Measurements from ENCODE around the gene RAPH1. TPM values are rescaled to one million over a fixed set of nuclear protein-coding genes. Genes with fewer than 3 reads are reported as not detected.

The RAPH1 gene
- total RNA-seq, 1 donor from 2014 or later = 50.4 TPM

- H3K4me3 ChIP-seq (ENCODE audit: insufficient read depth, low read depth, low read length) = no peak overlapping the region
- no peak overlapping the region for H3K4me2 ChIP-seq (ENCODE audit: low read length)
- no peaks in the 10 kb centered on the region for H3K36me3 ChIP-seq (ENCODE audit: insufficient read depth, low read length)
- DNase-seq (ENCODE audit: low read depth) = no peak
- H3K4me1 Mint-ChIP-seq (ENCODE audit: low read depth, unreplicated experiment) = no peaks in the 10 kb centered on the region
- H3K27ac Mint-ChIP-seq (ENCODE audit: unreplicated experiment) = no peak overlapping the region
- no peaks in the 10 kb centered on the region for H3K9me3 ChIP-seq (ENCODE audit: insufficient read depth, low read depth, low read length)
- H3K36me3 Mint-ChIP-seq (ENCODE audit: low read depth, unreplicated experiment) = no peaks in the 10 kb centered on the region
- H4K20me1 ChIP-seq (ENCODE audit: insufficient read depth, low read length) = peaks cover 43% of the 10 kb centered on the region
- peaks cover 90% of the 10 kb centered on the region for H3K79me2 ChIP-seq (ENCODE audit: insufficient read depth, low read length)
- H3K27me3 ChIP-seq (ENCODE audit: insufficient read depth, low read length) = no peaks in the 10 kb centered on the region
- no peak overlapping the region for H3K27ac ChIP-seq (ENCODE audit: low read depth, low read length)
- no peaks in the 10 kb centered on the region for H3K9me3 Mint-ChIP-seq (ENCODE audit: unreplicated experiment)
- H3K27me3 Mint-ChIP-seq (ENCODE audit: low read depth, unreplicated experiment) = no peaks in the 10 kb centered on the region
- H2AFZ ChIP-seq (ENCODE audit: low read depth, low read length) = no peak overlapping the region
- no peak overlapping the region for H3K4me3 Mint-ChIP-seq (ENCODE audit: unreplicated experiment)
- no peak for TF ChIP-seq CTCF (IDR thresholded peaks at IDR 0.05; ENCODE audit: insufficient read depth, low read depth, low read length)
- TF ChIP-seq EZH2 (IDR thresholded peaks at IDR 0.05; ENCODE audit: insufficient read depth, low read length) = no peak
- no peak overlapping the region for H3K9ac ChIP-seq (ENCODE audit: low read length)
- FAIRE-seq = no peak
- H3K4me1 ChIP-seq (ENCODE audit: insufficient read depth, low read length) = no peaks in the 10 kb centered on the region
Observed at GRCh38 chr2:203361495-203361894, 173.6 kb downstream of the RAPH1 start.

- H3K4me2 ChIP-seq (ENCODE audit: low read length) = no peak overlapping the region
- H3K36me3 ChIP-seq (ENCODE audit: insufficient read depth, low read length) = no peaks in the 10 kb centered on the region
- H3K27me3 ChIP-seq (ENCODE audit: insufficient read depth, low read length) = no peaks in the 10 kb centered on the region
- Mint-ChIP-seq H3K4me3 (ENCODE audit: unreplicated experiment) (no peak overlapping the region), H3K27me3 (ENCODE audit: low read depth, unreplicated experiment) (no peaks in the 10 kb centered on the region), H3K27ac (ENCODE audit: unreplicated experiment) (no peak overlapping the region), H3K9me3 (ENCODE audit: unreplicated experiment) (no peaks in the 10 kb centered on the region), H3K4me1 (ENCODE audit: low read depth, unreplicated experiment) (no peaks in the 10 kb centered on the region), H3K36me3 (ENCODE audit: low read depth, unreplicated experiment) (peaks cover 1% of the 10 kb centered on the region)
- no peaks in the 10 kb centered on the region for H3K9me3 ChIP-seq (ENCODE audit: insufficient read depth, low read depth, low read length)
- H2AFZ ChIP-seq (ENCODE audit: low read depth, low read length) = no peak overlapping the region
- no peak overlapping the region for H3K4me3 ChIP-seq (ENCODE audit: insufficient read depth, low read depth, low read length)
- no peak for DNase-seq (ENCODE audit: low read depth)
- no peak overlapping the region for H3K27ac ChIP-seq (ENCODE audit: low read depth, low read length)
- FAIRE-seq = no peak
- H4K20me1 ChIP-seq (ENCODE audit: insufficient read depth, low read length) = peaks cover 44% of the 10 kb centered on the region
- TF ChIP-seq EZH2 (IDR thresholded peaks at IDR 0.05; ENCODE audit: insufficient read depth, low read length) = no peak
- no peak for TF ChIP-seq CTCF (IDR thresholded peaks at IDR 0.05; ENCODE audit: insufficient read depth, low read depth, low read length)
- no peak overlapping the region for H3K9ac ChIP-seq (ENCODE audit: low read length)
- H3K79me2 ChIP-seq (ENCODE audit: insufficient read depth, low read length) = peaks cover 88% of the 10 kb centered on the region
- no peaks in the 10 kb centered on the region for H3K4me1 ChIP-seq (ENCODE audit: insufficient read depth, low read length)
Observed at GRCh38 chr2:203360833-203361430, 174.2 kb downstream of the RAPH1 start.

- peaks cover 3% of the 10 kb centered on the region for H3K36me3 Mint-ChIP-seq (ENCODE audit: low read depth, unreplicated experiment)
- no peak overlapping the region for H3K27ac Mint-ChIP-seq (ENCODE audit: unreplicated experiment)
- H2AFZ ChIP-seq (ENCODE audit: low read depth, low read length) = no peak overlapping the region
- no peak overlapping the region for H3K27ac ChIP-seq (ENCODE audit: low read depth, low read length)
- no peaks in the 10 kb centered on the region for H3K27me3 ChIP-seq (ENCODE audit: insufficient read depth, low read length)
- peaks cover 46% of the 10 kb centered on the region for H4K20me1 ChIP-seq (ENCODE audit: insufficient read depth, low read length)
- no peak overlapping the region for H3K4me3 ChIP-seq (ENCODE audit: insufficient read depth, low read depth, low read length)
- FAIRE-seq (no peak), DNase-seq (ENCODE audit: low read depth) (no peak)
- H3K4me2 ChIP-seq (ENCODE audit: low read length) = no peak overlapping the region
- H3K4me3 Mint-ChIP-seq (ENCODE audit: unreplicated experiment) = no peak overlapping the region
- no peaks in the 10 kb centered on the region for H3K4me1 ChIP-seq (ENCODE audit: insufficient read depth, low read length)
- TF ChIP-seq CTCF (IDR thresholded peaks at IDR 0.05; ENCODE audit: insufficient read depth, low read depth, low read length) (no peak), EZH2 (IDR thresholded peaks at IDR 0.05; ENCODE audit: insufficient read depth, low read length) (no peak)
- H3K4me1 Mint-ChIP-seq (ENCODE audit: low read depth, unreplicated experiment) = no peaks in the 10 kb centered on the region
- H3K79me2 ChIP-seq (ENCODE audit: insufficient read depth, low read length) = peaks cover 89% of the 10 kb centered on the region
- H3K9me3 Mint-ChIP-seq (ENCODE audit: unreplicated experiment) = no peaks in the 10 kb centered on the region
- no peaks in the 10 kb centered on the region for H3K36me3 ChIP-seq (ENCODE audit: insufficient read depth, low read length)
- H3K9me3 ChIP-seq (ENCODE audit: insufficient read depth, low read depth, low read length) = no peaks in the 10 kb centered on the region
- H3K9ac ChIP-seq (ENCODE audit: low read length) = no peak overlapping the region
- H3K27me3 Mint-ChIP-seq (ENCODE audit: low read depth, unreplicated experiment) = no peaks in the 10 kb centered on the region
Observed at GRCh38 chr2:203359450-203359849, 175.7 kb downstream of the RAPH1 start.
